H1 (cell line): ENCODE results near the gene CCDC14. TPM values are rescaled to one million over a fixed set of nuclear protein-coding genes. Genes with fewer than 3 reads are reported as not detected.

Experiments used
- CTCF ChIA-PET: fragments of 300-600 bp; sonication (Branson Sonifier 250); formaldehyde crosslinking; loops from one replicate; lab custom pipeline; 2021; ENCODE audit not compliant: partially characterized antibody; lab: Charles Lee
- POLR2A ChIA-PET: fragments of 300-600 bp; sonication (Branson Sonifier 250); formaldehyde crosslinking; loops from one replicate; lab custom pipeline; 2021; ENCODE audit warnings: inconsistent platforms; ENCODE audit not compliant: partially characterized antibody; lab: Charles Lee
- DNase-seq, 2 experiments: peaks; one replicate each; pipeline versions ENCODE4 v3.0.0 to v3.0.0-alpha.2; 2010 to 2022; ENCODE audit warnings: low spot score in 2 of 2, low read depth in 1 of 2, mixed read lengths in 1 of 2
- FAIRE-seq: peaks from 2 replicates; lab custom pipeline; 2011; peaks lifted over from hg19 to GRCh38; lab: Jason Lieb, UNC
- H2AFZ ChIP-seq: 2 replicates; pipeline ENCODE4 v1.8.1; 2012; ENCODE audit warnings: low read length, inconsistent platforms
- H2AK5ac ChIP-seq: 2 replicates; pipeline ENCODE4 v1.6.1; 2013; ENCODE audit warnings: low read depth, low read length
- H2BK120ac ChIP-seq: replicated peaks from 2 replicates; pipeline ENCODE3; 2013; ENCODE audit warnings: low read depth, low read length, inconsistent platforms
- H2BK12ac ChIP-seq: 2 replicates; pipeline ENCODE4 v1.6.1; 2013; ENCODE audit warnings: low read depth, low read length
- H2BK15ac ChIP-seq: 2 replicates; pipeline ENCODE4 v1.6.1; 2013; ENCODE audit warnings: low read length
- H2BK20ac ChIP-seq: 2 replicates; pipeline ENCODE4 v1.6.1; 2013; ENCODE audit warnings: low read length
- H2BK5ac ChIP-seq: 2 replicates; pipeline ENCODE4 v1.6.1; 2013; ENCODE audit warnings: low read depth, low read length
- H3K14ac ChIP-seq: 2 replicates; pipeline ENCODE4 v1.6.1; 2013; ENCODE audit warnings: inconsistent platforms; ENCODE audit not compliant: insufficient read length
- H3K18ac ChIP-seq: 2 replicates; pipeline ENCODE4 v1.6.1; 2013; ENCODE audit warnings: low read length; ENCODE audit errors: extremely low read depth
- H3K23ac ChIP-seq: 2 replicates; pipeline ENCODE4 v1.6.1; 2013; ENCODE audit warnings: inconsistent platforms; ENCODE audit not compliant: insufficient read length
- H3K23me2 ChIP-seq: 2 replicates; pipeline ENCODE4 v1.6.1; 2013; ENCODE audit warnings: low read depth, low read length
- H3K27ac ChIP-seq: 2 replicates; pipeline ENCODE4 v1.6.1; 2011; ENCODE audit warnings: low read depth, low read length, inconsistent platforms
- H3K27me3 ChIP-seq, 4 experiments: replicated peaks in 1 of 4; 1 replicate in 1 of 4; 2 replicates in 3 of 4; pipeline versions ENCODE4 v1.6.1 to v1.8.1; 2011 to 2013; ENCODE audit warnings: low read length in 3 of 4, mild to moderate bottlenecking in 3 of 4, inconsistent platforms in 2 of 4, mixed read lengths in 2 of 4, moderate library complexity in 1 of 4; ENCODE audit not compliant: control insufficient read depth in 3 of 4, insufficient read depth in 3 of 4; ENCODE audit errors: extremely low read depth in 1 of 4
- H3K36me3 ChIP-seq, 4 experiments: 2 replicates each; pipeline versions ENCODE4 v1.6.1 to v1.8.1; 2011 to 2013; ENCODE audit warnings: mild to moderate bottlenecking in 4 of 4, low read length in 3 of 4, moderate library complexity in 2 of 4, control low read depth in 1 of 4, inconsistent platforms in 1 of 4; ENCODE audit not compliant: insufficient read depth in 4 of 4, control insufficient read depth in 2 of 4
- H3K4ac ChIP-seq: replicated peaks from 2 replicates; pipeline ENCODE3; 2013; ENCODE audit warnings: low read length, low read depth, mixed read lengths, inconsistent platforms; ENCODE audit not compliant: insufficient read length
- H3K4me1 ChIP-seq, 4 experiments: replicated peaks in 1 of 4; 1 replicate in 1 of 4; 2 replicates in 3 of 4; pipeline versions ENCODE4 v1.6.1 to v1.8.1; 2011 to 2013; ENCODE audit warnings: low read length in 3 of 4, inconsistent platforms in 2 of 4, mixed read lengths in 1 of 4; ENCODE audit not compliant: insufficient read depth in 4 of 4, control insufficient read depth in 3 of 4
- H3K4me2 ChIP-seq, 2 experiments: 2 replicates each; pipeline versions ENCODE4 v1.6.1 to v1.8.1; 2011 to 2013; ENCODE audit warnings: low read depth in 2 of 2, low read length in 2 of 2, control low read depth in 1 of 2, inconsistent platforms in 1 of 2, mild to moderate bottlenecking in 1 of 2; ENCODE audit not compliant: insufficient read depth in 1 of 2
- H3K4me3 ChIP-seq, 4 experiments: fragments of 200-600, 300-600 bp in 1 of 4; sonication (generic), shearing (Covaris generic), sonication (Bioruptor Twin) in 1 of 4; 2 replicates each; pipeline versions ENCODE4 v1.5.1 to v1.8.1; 2011 to 2016; ENCODE audit warnings: low read length in 4 of 4, low read depth in 3 of 4, control low read depth in 2 of 4, inconsistent platforms in 2 of 4, mild to moderate bottlenecking in 2 of 4, mixed read lengths in 1 of 4, moderate library complexity in 1 of 4; ENCODE audit not compliant: insufficient read depth in 2 of 4; ENCODE audit errors: extremely low read depth in 1 of 4
- H3K56ac ChIP-seq: replicated peaks from 2 replicates; pipeline ENCODE3; 2013; ENCODE audit warnings: low read depth, mild to moderate bottlenecking, mixed read lengths, low read length, inconsistent platforms; ENCODE audit not compliant: insufficient read length
- H3K79me1 ChIP-seq: 2 replicates; pipeline ENCODE4 v1.6.1; 2013; ENCODE audit warnings: low read depth, low read length, control low read depth
- H3K79me2 ChIP-seq, 2 experiments: 2 replicates each; pipeline versions ENCODE4 v1.6.1 to v1.8.1; 2012 to 2013; ENCODE audit warnings: low read length in 2 of 2, mild to moderate bottlenecking in 2 of 2, inconsistent platforms in 1 of 2; ENCODE audit not compliant: insufficient read depth in 2 of 2, control insufficient read depth in 1 of 2
- H3K9ac ChIP-seq, 4 experiments: replicated peaks in 1 of 4; 1 replicate in 1 of 4; 2 replicates in 3 of 4; pipeline versions ENCODE4 v1.6.1 to v1.8.1; 2011 to 2013; ENCODE audit warnings: low read depth in 3 of 4, low read length in 3 of 4, control low read depth in 2 of 4, mild to moderate bottlenecking in 2 of 4, moderate library complexity in 2 of 4, inconsistent platforms in 1 of 4; ENCODE audit errors: extremely low read depth in 1 of 4
- H3K9me3 ChIP-seq, 2 experiments: 2 replicates each; pipeline versions ENCODE4 v1.6.1 to v1.8.1; 2012 to 2013; ENCODE audit warnings: mild to moderate bottlenecking in 2 of 2, moderate library complexity in 2 of 2, control low read depth in 1 of 2, inconsistent platforms in 1 of 2, low read depth in 1 of 2, low read length in 1 of 2, mixed read lengths in 1 of 2; ENCODE audit not compliant: insufficient read depth in 2 of 2
- H4K20me1 ChIP-seq, 2 experiments: replicated peaks in 1 of 2; 2 replicates each; pipeline versions ENCODE3 to v1.8.1; 2011 to 2013; ENCODE audit warnings: inconsistent platforms in 2 of 2, low read length in 2 of 2, mild to moderate bottlenecking in 1 of 2; ENCODE audit not compliant: insufficient read depth in 2 of 2, control insufficient read depth in 1 of 2
- H4K5ac ChIP-seq: 2 replicates; pipeline ENCODE4 v1.6.1; 2013; ENCODE audit warnings: low read length, low read depth, mixed read lengths, inconsistent platforms; ENCODE audit not compliant: insufficient read length
- H4K8ac ChIP-seq: 2 replicates; pipeline ENCODE4 v1.8.0; 2013; ENCODE audit warnings: mild to moderate bottlenecking, moderate library complexity, low read length, inconsistent platforms; ENCODE audit not compliant: insufficient read depth; ENCODE audit errors: extremely low read depth
- H4K91ac ChIP-seq: replicated peaks from 2 replicates; pipeline ENCODE3; 2013; ENCODE audit warnings: low read length, mixed read lengths, inconsistent platforms; ENCODE audit not compliant: insufficient read length
- CTBP2 ChIP-seq: IDR thresholded peaks from 2 replicates; pipeline ENCODE4 v1.7.0; 2011; ENCODE audit warnings: borderline replicate concordance, mild to moderate bottlenecking, moderate library complexity, mixed read lengths, low read length; ENCODE audit not compliant: insufficient read depth, insufficient read length
- EGR1 ChIP-seq: IDR thresholded peaks from 2 replicates; pipeline ENCODE4 v1.6.1; 2011; ENCODE audit warnings: low read depth, low read length, borderline replicate concordance
- HDAC6 ChIP-seq: IDR thresholded peaks from one replicate; pipeline ENCODE4 v1.7.1; 2012; ENCODE audit warnings: low read depth, mild to moderate bottlenecking, inconsistent platforms, low read length, moderate library complexity
- KDM4A ChIP-seq: IDR thresholded peaks from one replicate; pipeline ENCODE4 v1.7.1; 2012; ENCODE audit warnings: low read depth, mild to moderate bottlenecking, moderate library complexity, low read length, inconsistent platforms; ENCODE audit not compliant: severe bottlenecking
- MAX ChIP-seq: IDR thresholded peaks from 2 replicates; pipeline ENCODE4 v1.6.1; 2012; ENCODE audit warnings: inconsistent platforms
- POLR2A ChIP-seq, 2 experiments: IDR thresholded peaks; 1 replicate in 1 of 2; 2 replicates in 1 of 2; pipeline ENCODE4 v1.6.1; 2011; ENCODE audit warnings: low read depth in 2 of 2, low read length in 2 of 2, mild to moderate bottlenecking in 2 of 2; ENCODE audit errors: control extremely low read depth in 1 of 2
- POLR2AphosphoS5 ChIP-seq: IDR thresholded peaks from 2 replicates; pipeline ENCODE4 v1.6.1; 2011; ENCODE audit warnings: low read depth, low read length
- RBBP5 ChIP-seq: IDR thresholded peaks from 2 replicates; pipeline ENCODE4 v1.7.1; 2012; ENCODE audit warnings: low read depth, mild to moderate bottlenecking, inconsistent platforms, low read length, moderate library complexity, borderline replicate concordance
- RFX5 ChIP-seq: IDR thresholded peaks from 2 replicates; pipeline ENCODE4 v1.6.1; 2011; ENCODE audit warnings: low read depth, low read length, improper control_type of control experiment, borderline replicate concordance
- SIRT6 ChIP-seq: IDR thresholded peaks from one replicate; pipeline ENCODE4 v1.7.1; 2012; ENCODE audit warnings: low read length, inconsistent platforms
- SIX5 ChIP-seq: IDR thresholded peaks from 2 replicates; pipeline ENCODE4 v1.6.1; 2011; ENCODE audit warnings: mild to moderate bottlenecking, low read depth, low read length
- SP4 ChIP-seq: IDR thresholded peaks from 2 replicates; pipeline ENCODE4 v1.6.1; 2012; ENCODE audit warnings: low read length, inconsistent platforms
- YY1 ChIP-seq: IDR thresholded peaks from 2 replicates; pipeline ENCODE4 v1.6.1; 2011; ENCODE audit warnings: low read depth, mild to moderate bottlenecking, low read length
- WGBS, 2 experiments: shearing (Covaris generic) in 1 of 2; methylation state at CpG; one replicate each; pipeline versions ENCODE4 v1.1.6 to v1.1.7; 2013 to 2015; ENCODE audit warnings: low lambda C conversion rate in 2 of 2, mixed read lengths in 2 of 2, inconsistent platforms in 1 of 2, low coverage in 1 of 2, missing lambda C conversion rate in 1 of 2; ENCODE audit not compliant: insufficient replicate concordance in 2 of 2, insufficient coverage in 1 of 2, insufficient read length in 1 of 2; ENCODE audit errors: extremely low coverage in 1 of 2, missing lambda C conversion rate in 1 of 2; 5-methylcytosine and 5-hydroxymethylcytosine counted together
- polyA plus RNA-seq, 7 experiments: library from polyadenylated mRNA; depleted of rRNA in 3 of 7; stranded (reverse) in 5 of 7; unstranded in 2 of 7; fragments of >200 nt in 5 of 7; fragments of 200-250 nt in 2 of 7; gene quantifications; 1 replicate in 5 of 7; 2 replicates in 1 of 7; 4 replicates in 1 of 7; pipeline versions ENCODE4 v1.2.1 to v1.2.3, GENCODE V29; 2011 to 2013; ENCODE audit warnings: missing spikeins in 2 of 7, mixed read lengths in 2 of 7
- total RNA-seq: library from RNA; stranded (reverse); fragmentation: NEBNext Ultra II Directional; extraction: Animal tissue kit (Norgen Biotek cat#: 25700); gene quantifications from 2 replicates; pipeline ENCODE4 v1.2.1, GENCODE V29; 2021

Gene CCDC14
- total and polyA plus RNA-seq, 2 of the 8 experiments (the other 6 are each of a cell fraction or from before 2014, with no cell fraction given) = 53.6 to 95.7 TPM

GRCh38 chr3:123953735-123954134, 7.3 kb downstream of the CCDC14 start:
- no peak overlapping the region for H2BK20ac ChIP-seq
- H3K56ac ChIP-seq = no peak overlapping the region
- no peak overlapping the region for H3K4ac ChIP-seq
- no peak overlapping the region for H4K5ac ChIP-seq
- no peak overlapping the region for H3K27ac ChIP-seq
- no peaks in the 10 kb centered on the region for H4K20me1 ChIP-seq
- 85% methylated on average over 4 of the region's 4 CpGs; no CpG with 5 or more reads in 1 of the 2 experiments for WGBS, 2 experiments
- H3K9me3 ChIP-seq = no peaks in the 10 kb centered on the region
- H3K23me2 ChIP-seq = no peaks in the 10 kb centered on the region
- ChIA-PET CTCF (interaction anchor here (0.8 to 1.2 kb wide), 2 partner anchors 10 to 12 kb away, joined by 3 read pairs; no protein-coding TSS in a partner anchor), POLR2A (no interaction called here)
- DNase-seq (no peak), FAIRE-seq (no peak)
- no peak overlapping the region for H2BK5ac ChIP-seq
- H3K27me3 ChIP-seq = no peaks in the 10 kb centered on the region
- H2BK12ac ChIP-seq = no peak overlapping the region
- no peak overlapping the region for H3K23ac ChIP-seq
- no peaks in the 10 kb centered on the region for H3K4me1 ChIP-seq
- H3K14ac ChIP-seq = no peak overlapping the region
- H2BK120ac ChIP-seq = no peak overlapping the region
- no peak overlapping the region for H3K4me2 ChIP-seq
- no peak overlapping the region for H4K8ac ChIP-seq
- H2BK15ac ChIP-seq = no peak overlapping the region
- no peak overlapping the region for H2AK5ac ChIP-seq
- H3K36me3 ChIP-seq = peaks cover 0 to 69% (median 32%) of the 10 kb centered on the region in 4 experiments; a peak in 7 of 8 replicates
- H3K4me3 ChIP-seq = no peak overlapping the region
- no peak for TF ChIP-seq HDAC6
- TF ChIP-seq KDM4A = no peak
- TF ChIP-seq RFX5 = no peak
- TF ChIP-seq SIX5 = no peak
- TF ChIP-seq SP4 = no peak
- TF ChIP-seq SIRT6 = no peak
- no peak for TF ChIP-seq CTBP2
- TF ChIP-seq RBBP5 = no peak
- TF ChIP-seq POLR2A (IDR thresholded peaks at IDR 0.05; ENCODE audit: control extremely low read depth in 1 of 2, low read depth in 2 of 2, low read length in 2 of 2) = no peak
- TF ChIP-seq POLR2AphosphoS5 = no peak
- TF ChIP-seq MAX = no peak
- TF ChIP-seq EGR1 = no peak
- TF ChIP-seq YY1 = no peak
- no peak overlapping the region for H2AFZ ChIP-seq
- H3K18ac ChIP-seq = no peak overlapping the region
- H3K79me1 ChIP-seq = 0 out of 2 replicates have a peak, but pooled peaks cover 2% of the 10 kb centered on the region
- peaks cover 0 to 9% of the 10 kb centered on the region in 2 experiments; a peak in 2 of 4 replicates for H3K79me2 ChIP-seq
- no peak overlapping the region for H4K91ac ChIP-seq
- no peak overlapping the region for H3K9ac ChIP-seq
